ENCODE measurements around the gene TMEFF1. TPM values are rescaled to one million over a fixed set of nuclear protein-coding genes. Genes with fewer than 3 reads are reported as not detected.

Gene TMEFF1
- total RNA-seq, 2 donors from 2014 or later: 1.7 to 2.7 TPM

- Histone ChIP-seq H3K36me3 (no peaks in the 10 kb centered on the region), H3K27me3 (replicated peaks; ENCODE audit: insufficient read depth) (no peaks in the 10 kb centered on the region), H3K9me3 (no peaks in the 10 kb centered on the region), H3K27ac (no peak within 1 kb of the TSS), H3K4me1 (replicated peaks) (no peaks in the 10 kb centered on the region), H3K4me3 (no peak within 1 kb of the TSS)
- TF ChIP-seq, protein P1, sequence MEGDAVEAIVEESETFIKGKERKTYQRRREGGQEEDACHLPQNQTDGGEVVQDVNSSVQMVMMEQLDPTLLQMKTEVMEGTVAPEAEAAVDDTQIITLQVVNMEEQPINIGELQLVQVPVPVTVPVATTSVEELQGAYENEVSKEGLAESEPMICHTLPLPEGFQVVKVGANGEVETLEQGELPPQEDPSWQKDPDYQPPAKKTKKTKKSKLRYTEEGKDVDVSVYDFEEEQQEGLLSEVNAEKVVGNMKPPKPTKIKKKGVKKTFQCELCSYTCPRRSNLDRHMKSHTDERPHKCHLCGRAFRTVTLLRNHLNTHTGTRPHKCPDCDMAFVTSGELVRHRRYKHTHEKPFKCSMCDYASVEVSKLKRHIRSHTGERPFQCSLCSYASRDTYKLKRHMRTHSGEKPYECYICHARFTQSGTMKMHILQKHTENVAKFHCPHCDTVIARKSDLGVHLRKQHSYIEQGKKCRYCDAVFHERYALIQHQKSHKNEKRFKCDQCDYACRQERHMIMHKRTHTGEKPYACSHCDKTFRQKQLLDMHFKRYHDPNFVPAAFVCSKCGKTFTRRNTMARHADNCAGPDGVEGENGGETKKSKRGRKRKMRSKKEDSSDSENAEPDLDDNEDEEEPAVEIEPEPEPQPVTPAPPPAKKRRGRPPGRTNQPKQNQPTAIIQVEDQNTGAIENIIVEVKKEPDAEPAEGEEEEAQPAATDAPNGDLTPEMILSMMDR (IDR thresholded peaks at IDR 0.05): no peak
- TF ChIP-seq POLR2AphosphoS5 (IDR thresholded peaks at IDR 0.05) (no peak), POLR2A (IDR thresholded peaks at IDR 0.05) (no peak)
- DNase-seq (ENCODE audit: low spot score): no peak
- WGBS: 75% methylated on average over 10 of the region's 10 CpGs
- intact Hi-C loops (cut with DNase I): no loop called here
These were observed 105.0 kb downstream of the TMEFF1 start, which contains the start of gene CAVIN4 for GRCh38 chr9:100577776-100578448. Gene CAVIN4, plus strand, starts transcription at chr9:100578079. Its CDS starts 65 bp downstream, at chr9:100578144.

DNA sequence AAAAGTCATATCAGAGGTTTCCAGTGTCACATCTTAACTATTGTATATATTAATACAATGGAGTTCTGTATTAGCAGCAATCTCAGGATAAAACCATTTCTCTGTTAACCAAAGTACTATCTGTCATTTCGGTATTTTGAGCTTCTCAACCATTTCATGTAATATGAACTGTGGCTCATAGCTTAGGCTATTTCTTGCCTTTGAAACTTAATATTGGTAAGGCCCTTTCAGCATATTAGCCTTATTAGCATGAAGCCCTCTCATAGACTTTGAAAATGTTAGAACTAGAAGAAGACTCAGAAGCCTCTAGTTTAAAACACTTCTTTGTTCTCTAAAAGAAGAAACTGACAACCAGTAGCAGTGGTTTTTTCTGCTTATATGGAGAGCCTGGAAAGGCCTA lies 105.7 kb downstream of the TMEFF1 start:
- Histone ChIP-seq H3K36me3 (no peaks in the 10 kb centered on the region), H3K4me1 (replicated peaks) (no peaks in the 10 kb centered on the region), H3K9me3 (no peaks in the 10 kb centered on the region), H3K27ac (no peak overlapping the region), H3K4me3 (no peak overlapping the region), H3K27me3 (replicated peaks; ENCODE audit: insufficient read depth) (no peaks in the 10 kb centered on the region)
- 97% methylated on average over 1 of the region's 1 CpG for WGBS
- no peak for TF ChIP-seq POLR2AphosphoS5 (IDR thresholded peaks at IDR 0.05)
- TF ChIP-seq POLR2A (IDR thresholded peaks at IDR 0.05): no peak
- no peak for DNase-seq (ENCODE audit: low spot score)
- intact Hi-C loops (cut with DNase I): no loop called here

DNA sequence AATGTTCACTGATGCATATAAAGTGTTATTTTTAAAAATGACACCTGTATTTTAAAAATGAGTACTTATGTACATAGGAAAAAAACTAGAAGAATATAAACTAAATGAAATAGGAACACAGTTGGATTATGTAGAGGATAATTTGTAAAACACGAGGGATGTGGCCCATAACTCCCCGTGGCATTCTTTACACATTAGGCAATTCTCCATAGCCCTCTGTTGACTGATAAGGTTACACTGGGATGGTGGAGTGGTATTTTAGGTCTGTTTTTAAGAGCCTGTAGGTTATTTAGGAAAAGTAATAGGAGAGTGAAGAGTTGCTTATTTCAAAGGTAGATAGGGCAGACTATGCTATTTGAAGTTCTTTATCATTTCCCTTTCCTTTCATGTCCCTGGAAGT lies 106.7 kb downstream of the TMEFF1 start:
- WGBS: 59% methylated on average over 2 of the region's 2 CpGs
- H3K36me3 ChIP-seq: no peaks in the 10 kb centered on the region
- H3K27ac ChIP-seq: no peak overlapping the region
- DNase-seq (ENCODE audit: low spot score): no peak
- no peak overlapping the region for H3K4me3 ChIP-seq
- TF ChIP-seq POLR2AphosphoS5 (IDR thresholded peaks at IDR 0.05) (no peak), POLR2A (IDR thresholded peaks at IDR 0.05) (no peak)
- TF ChIP-seq, protein P1 (IDR thresholded peaks at IDR 0.05): no peak
- H3K9me3 ChIP-seq: no peaks in the 10 kb centered on the region
- intact Hi-C loops (cut with DNase I): no loop called here
- no peaks in the 10 kb centered on the region for H3K4me1 ChIP-seq (replicated peaks)
- H3K27me3 ChIP-seq (replicated peaks; ENCODE audit: insufficient read depth): no peaks in the 10 kb centered on the region

GRCh38 chr9:100580257-100580656 lies 107.3 kb downstream of the TMEFF1 start:
- no peak for DNase-seq (ENCODE audit: low spot score)
- Histone ChIP-seq H3K27me3 (replicated peaks; ENCODE audit: insufficient read depth) (no peaks in the 10 kb centered on the region), H3K9me3 (no peaks in the 10 kb centered on the region), H3K36me3 (no peaks in the 10 kb centered on the region), H3K27ac (no peak overlapping the region), H3K4me1 (replicated peaks) (no peaks in the 10 kb centered on the region), H3K4me3 (no peak overlapping the region)
- intact Hi-C loops (cut with DNase I): no loop called here
- no peak for TF ChIP-seq POLR2AphosphoS5 (IDR thresholded peaks at IDR 0.05)
- no peak for TF ChIP-seq POLR2A (IDR thresholded peaks at IDR 0.05)
- TF ChIP-seq, protein P1 (IDR thresholded peaks at IDR 0.05): no peak
- 60% methylated on average over 3 of the region's 3 CpGs for WGBS

- no peaks in the 10 kb centered on the region for H3K36me3 ChIP-seq
- H3K27me3 ChIP-seq (replicated peaks; ENCODE audit: insufficient read depth): no peaks in the 10 kb centered on the region
- intact Hi-C loops (cut with DNase I): no loop called here
- H3K27ac ChIP-seq: no peak overlapping the region
- TF ChIP-seq, protein P1 (IDR thresholded peaks at IDR 0.05): no peak
- TF ChIP-seq POLR2A (IDR thresholded peaks at IDR 0.05): no peak
- no peak for TF ChIP-seq POLR2AphosphoS5 (IDR thresholded peaks at IDR 0.05)
- no peaks in the 10 kb centered on the region for H3K4me1 ChIP-seq (replicated peaks)
- no peak overlapping the region for H3K4me3 ChIP-seq
- H3K9me3 ChIP-seq: no peaks in the 10 kb centered on the region
- 96% methylated on average over 7 of the region's 7 CpGs for WGBS
- DNase-seq (ENCODE audit: low spot score): no peak
These were observed 108.1 kb downstream of the TMEFF1 start for GRCh38 chr9:100581081-100581480.

Data from prostate gland (tissue), 2 donors.